CD8-positive, alpha-beta memory T cell (primary cell): ENCODE measurements around the gene MRPS26. TPM values are rescaled to one million over a fixed set of nuclear protein-coding genes. Genes with fewer than 3 reads are reported as not detected.
A peak's percentile ranks its signal among the peaks of the same experiment; 100 is the strongest.

Source experiments
- CTCF ChIA-PET: fragments of 350-600 bp; sonication (Branson Sonifier 250); formaldehyde crosslinking; loops from one replicate; lab custom pipeline; 2021; ENCODE audit warnings: antibody characterized with exemption; lab: Charles Lee
- POLR2A ChIA-PET: fragments of 350-600 bp; sonication (Branson Sonifier 250); formaldehyde crosslinking; loops from one replicate; lab custom pipeline; 2021; ENCODE audit warnings: antibody characterized with exemption; lab: Charles Lee
- DNase-seq, 5 donors: peaks; one replicate each; pipeline versions ENCODE4 v3.0.0 to v3.0.0-alpha.2; 2020 to 2022; ENCODE audit warnings: mixed read lengths in 1 of 5
- H3K27ac ChIP-seq: one replicate; pipeline ENCODE4 v1.7.0; 2013; ENCODE audit warnings: low read depth, mild to moderate bottlenecking, low read length, moderate library complexity
- H3K27me3 ChIP-seq: 2 replicates; pipeline ENCODE4 v1.7.0; 2013; ENCODE audit warnings: low read length, mild to moderate bottlenecking; ENCODE audit not compliant: insufficient read depth, poor library complexity, severe bottlenecking
- H3K36me3 ChIP-seq: 2 replicates; pipeline ENCODE4 v1.7.0; 2013; ENCODE audit warnings: mild to moderate bottlenecking, low read length, moderate library complexity; ENCODE audit not compliant: insufficient read depth
- H3K4me1 ChIP-seq: 2 replicates; pipeline ENCODE4 v1.7.0; 2013; ENCODE audit warnings: mild to moderate bottlenecking, low read length, moderate library complexity; ENCODE audit not compliant: insufficient read depth
- H3K4me3 ChIP-seq: 2 replicates; pipeline ENCODE4 v1.7.0; 2013; ENCODE audit warnings: mild to moderate bottlenecking, low read length
- H3K9me3 ChIP-seq: 2 replicates; pipeline ENCODE4 v1.7.0; 2013; ENCODE audit warnings: mild to moderate bottlenecking, low read length
- H3K27ac Mint-ChIP-seq, 8 donors: one replicate each; pipeline ENCODE4 v1.8.0; 2020 to 2021; ENCODE audit warnings: mixed read lengths in 8 of 8, mild to moderate bottlenecking in 6 of 8, inconsistent platforms in 3 of 8, moderate library complexity in 3 of 8
- H3K27me3 Mint-ChIP-seq, 2 donors: one replicate each; pipeline ENCODE4 v1.8.0; 2020 to 2021; ENCODE audit warnings: mixed read lengths in 2 of 2, mild to moderate bottlenecking in 1 of 2, moderate library complexity in 1 of 2
- H3K36me3 Mint-ChIP-seq, 3 donors: one replicate each; pipeline ENCODE4 v1.8.0; 2020 to 2021; ENCODE audit warnings: mixed read lengths in 3 of 3, inconsistent platforms in 1 of 3, mild to moderate bottlenecking in 1 of 3
- H3K4me1 Mint-ChIP-seq, 3 donors: one replicate each; pipeline ENCODE4 v1.8.0; 2020 to 2021; ENCODE audit warnings: mixed read lengths in 3 of 3, inconsistent platforms in 1 of 3, mild to moderate bottlenecking in 1 of 3
- H3K4me3 Mint-ChIP-seq, 7 donors: one replicate each; pipeline ENCODE4 v1.8.0; 2020 to 2021; ENCODE audit warnings: mixed read lengths in 7 of 7, mild to moderate bottlenecking in 6 of 7, moderate library complexity in 4 of 7, inconsistent platforms in 2 of 7
- H3K9me3 Mint-ChIP-seq, 5 donors: one replicate each; pipeline ENCODE4 v1.8.0; 2020 to 2022; ENCODE audit warnings: mixed read lengths in 5 of 5, mild to moderate bottlenecking in 3 of 5, moderate library complexity in 2 of 5, inconsistent platforms in 1 of 5
- polyA plus RNA-seq: library from polyadenylated mRNA; unstranded; fragments of 300-500 nt; fragmentation: Illumina TruSeq; gene quantifications from one replicate; pipeline ENCODE4 v1.2.3, GENCODE V29; 2021
- total RNA-seq, 2 experiments: library from RNA; stranded (reverse); gene quantifications; one replicate each; pipeline ENCODE4 v1.2.3, GENCODE V29; 2021

MRPS26 gene
- total and polyA plus RNA-seq, 3 experiments from 2014 or later = 61.9 to 90.8 (median 89.8) TPM

GRCh38 chr20:3092611-3093379 lies 46.9 kb downstream of the MRPS26 start:
- no peaks in the 10 kb centered on the region for H3K9me3 ChIP-seq
- CTCF ChIA-PET = interaction anchor here (1.0 to 1.4 kb wide), 4 partner anchors 15 to 47 kb away, joined by 3 to 5 read pairs (median 4); partner anchors contain the start of gene MRPS26
- POLR2A ChIA-PET = interaction anchor here (0.8 kb wide), 1 partner anchor 15 kb away, joined by 4 read pairs; no protein-coding TSS in a partner anchor
- no peak overlapping the region for H3K27ac ChIP-seq
- peaks cover 20% of the 10 kb centered on the region for H3K4me1 ChIP-seq
- H3K4me3 ChIP-seq = peak overlapping the region; percentile 26
- no peaks in the 10 kb centered on the region for H3K36me3 Mint-ChIP-seq
- H3K4me1 Mint-ChIP-seq = peaks cover 5 to 23% (median 7%) of the 10 kb centered on the region in 3 donors
- DNase-seq = peak in 3 of 5 donors; percentile 24 to 71 (median 60)
- H3K36me3 ChIP-seq = no peaks in the 10 kb centered on the region
- H3K4me3 Mint-ChIP-seq = peak overlapping the region; percentile 78 to 85 (median 83)
- H3K27me3 Mint-ChIP-seq = peaks cover 31 to 39% of the 10 kb centered on the region in 2 donors
- peak overlapping the region in 6 of 8 donors; percentile 71 to 98 (median 84) for H3K27ac Mint-ChIP-seq
- peaks cover 0 to 3% (median 0%) of the 10 kb centered on the region in 5 donors for H3K9me3 Mint-ChIP-seq
- H3K27me3 ChIP-seq = no peaks in the 10 kb centered on the region

- peaks cover 0 to 3% (median 0%) of the 10 kb centered on the region in 5 donors for H3K9me3 Mint-ChIP-seq
- Histone ChIP-seq H3K9me3 (no peaks in the 10 kb centered on the region), H3K36me3 (no peaks in the 10 kb centered on the region), H3K27me3 (no peaks in the 10 kb centered on the region), H3K27ac (no peak overlapping the region), H3K4me3 (peak overlapping the region; percentile 22), H3K4me1 (peaks cover 20% of the 10 kb centered on the region)
- H3K27ac Mint-ChIP-seq = peak overlapping the region in 6 of 8 donors; percentile 29 to 95 (median 76)
- H3K4me1 Mint-ChIP-seq = peaks cover 5 to 23% (median 7%) of the 10 kb centered on the region in 3 donors
- H3K4me3 Mint-ChIP-seq = peak overlapping the region in 3 of 7 donors; percentile 66 to 79 (median 77)
- peak in 2 of 5 donors; percentile 13 to 84 for DNase-seq
- CTCF ChIA-PET = interaction anchor here (0.8 to 1.0 kb wide), 2 partner anchors 40 to 48 kb away, joined by 3 to 4 read pairs; partner anchors contain the start of gene MRPS26
- H3K36me3 Mint-ChIP-seq = no peaks in the 10 kb centered on the region
- POLR2A ChIA-PET = no interaction called here
- H3K27me3 Mint-ChIP-seq = peaks cover 23 to 37% of the 10 kb centered on the region in 2 donors
These were observed 48.1 kb downstream of the MRPS26 start for GRCh38 chr20:3093861-3094361.

GRCh38 chr20:3094848-3095629 lies 49.2 kb downstream of the MRPS26 start:
- ChIA-PET POLR2A (no interaction called here), CTCF (no interaction called here)
- Histone ChIP-seq H3K36me3 (no peaks in the 10 kb centered on the region), H3K4me1 (peaks cover 19% of the 10 kb centered on the region), H3K27me3 (no peaks in the 10 kb centered on the region), H3K9me3 (no peaks in the 10 kb centered on the region), H3K4me3 (no peak overlapping the region), H3K27ac (no peak overlapping the region)
- Mint-ChIP-seq H3K36me3 (no peaks in the 10 kb centered on the region), H3K4me1 (peaks cover 5 to 23% (median 7%) of the 10 kb centered on the region in 3 donors), H3K9me3 (peaks cover 0 to 3% (median 0%) of the 10 kb centered on the region in 5 donors), H3K27me3 (peaks cover 18 to 31% of the 10 kb centered on the region in 2 donors), H3K27ac (no peak overlapping the region), H3K4me3 (peak overlapping the region in 1 of 7 donors; percentile 51)
- DNase-seq = no peak

Other genes with a start within 250 kb of the MRPS26 start
- under 1 TPM; 0.46 to 0.71 TPM for gene CPXM1, start 245.4 kb upstream of the MRPS26 start, total RNA-seq
- gene CPXM1, start 245.4 kb upstream of the MRPS26 start, polyA plus RNA-seq = not detected
- not detected for gene C20orf141, start 231.1 kb upstream of the MRPS26 start, total RNA-seq
- gene C20orf141, start 231.1 kb upstream of the MRPS26 start, polyA plus RNA-seq = not detected
- not detected for gene TMEM239, start 229.7 kb upstream of the MRPS26 start, total RNA-seq
- not detected for gene TMEM239, start 229.7 kb upstream of the MRPS26 start, polyA plus RNA-seq
- 10 to 100 TPM; 30.8 to 34.0 TPM for gene PCED1A, start 205.4 kb upstream of the MRPS26 start, total RNA-seq
- 20.2 TPM for gene PCED1A, start 205.4 kb upstream of the MRPS26 start, polyA plus RNA-seq
- 10 to 100 TPM; 47.8 to 49.1 TPM for gene VPS16, start 205.3 kb upstream of the MRPS26 start, total RNA-seq
- 40.1 TPM for gene VPS16, start 205.3 kb upstream of the MRPS26 start, polyA plus RNA-seq
- 10 to 100 TPM; 51.6 to 57.8 TPM for gene PTPRA, start 172.6 kb upstream of the MRPS26 start, total RNA-seq
- gene PTPRA, start 172.6 kb upstream of the MRPS26 start, polyA plus RNA-seq = 56.9 TPM
- under 1 TPM; 0.42 to 0.90 TPM for gene GNRH2, start 2.4 kb upstream of the MRPS26 start, total RNA-seq
- gene GNRH2, start 2.4 kb upstream of the MRPS26 start, polyA plus RNA-seq = not detected
- gene OXT, start 25.6 kb downstream of the MRPS26 start, total RNA-seq = under 1 TPM in 1 of 2 experiments, not detected in 1; 0.79 TPM
- 1.4 TPM for gene OXT, start 25.6 kb downstream of the MRPS26 start, polyA plus RNA-seq
- not detected for gene AVP, start 38.7 kb downstream of the MRPS26 start, total RNA-seq
- not detected for gene AVP, start 38.7 kb downstream of the MRPS26 start, polyA plus RNA-seq
- 10 to 100 TPM; 26.7 to 27.0 TPM for gene FASTKD5, start 113.8 kb downstream of the MRPS26 start, total RNA-seq
- gene FASTKD5, start 113.8 kb downstream of the MRPS26 start, polyA plus RNA-seq = 14.6 TPM
- 1 to 10 TPM; 6.0 to 6.8 TPM for gene UBOX5, start 113.8 kb downstream of the MRPS26 start, total RNA-seq
- gene UBOX5, start 113.8 kb downstream of the MRPS26 start, polyA plus RNA-seq = 7.5 TPM
- 1 to 10 TPM in 1 of 2 experiments, under 1 TPM in 1; 0.97 to 1.0 TPM for gene LZTS3, start 127.5 kb downstream of the MRPS26 start, total RNA-seq
- 0.35 TPM for gene LZTS3, start 127.5 kb downstream of the MRPS26 start, polyA plus RNA-seq
- 10 to 100 TPM; 75.3 to 77.9 TPM for gene DDRGK1, start 158.6 kb downstream of the MRPS26 start, total RNA-seq
- 58.1 TPM for gene DDRGK1, start 158.6 kb downstream of the MRPS26 start, polyA plus RNA-seq
- 10 to 100 TPM; 90.4 to 98.2 TPM for gene ITPA, start 163.4 kb downstream of the MRPS26 start, total RNA-seq
- gene ITPA, start 163.4 kb downstream of the MRPS26 start, polyA plus RNA-seq = 60.8 TPM
- gene SLC4A11, start 193.1 kb downstream of the MRPS26 start, total RNA-seq = 1 to 10 TPM; 3.1 to 3.5 TPM
- 0.46 TPM for gene SLC4A11, start 193.1 kb downstream of the MRPS26 start, polyA plus RNA-seq